Raji (cell line): ENCODE data around the gene MEF2B.

ENCODE experiments used
- POLR2A ChIP-seq: IDR thresholded peaks from 2 replicates; pipeline ENCODE4 v1.6.1; 2011; ENCODE audit warnings: low read depth, low read length, control low read depth; ENCODE audit not compliant: insufficient read depth

MEF2B gene

DNA sequence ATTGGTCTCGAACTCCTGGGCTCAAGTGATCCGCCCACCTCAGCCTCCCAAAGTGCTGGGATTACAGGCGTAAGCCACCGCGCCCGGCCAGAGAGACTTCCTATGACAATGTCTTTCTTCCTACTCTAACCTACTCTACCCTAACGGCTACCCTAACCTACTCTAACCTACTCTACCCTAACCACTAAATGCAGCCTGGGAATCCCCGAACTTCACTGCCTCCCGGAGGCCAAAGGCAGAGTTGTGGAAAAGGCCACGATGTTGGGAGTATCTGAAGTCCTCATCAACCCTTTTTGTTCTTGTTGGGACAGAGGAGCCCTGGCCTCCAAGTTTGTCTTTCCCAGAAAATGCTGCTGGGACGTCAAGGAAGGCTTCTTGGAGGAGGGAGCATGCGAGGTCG lies 34.1 kb upstream of the MEF2B start:
- no peak for TF ChIP-seq POLR2A

DNA sequence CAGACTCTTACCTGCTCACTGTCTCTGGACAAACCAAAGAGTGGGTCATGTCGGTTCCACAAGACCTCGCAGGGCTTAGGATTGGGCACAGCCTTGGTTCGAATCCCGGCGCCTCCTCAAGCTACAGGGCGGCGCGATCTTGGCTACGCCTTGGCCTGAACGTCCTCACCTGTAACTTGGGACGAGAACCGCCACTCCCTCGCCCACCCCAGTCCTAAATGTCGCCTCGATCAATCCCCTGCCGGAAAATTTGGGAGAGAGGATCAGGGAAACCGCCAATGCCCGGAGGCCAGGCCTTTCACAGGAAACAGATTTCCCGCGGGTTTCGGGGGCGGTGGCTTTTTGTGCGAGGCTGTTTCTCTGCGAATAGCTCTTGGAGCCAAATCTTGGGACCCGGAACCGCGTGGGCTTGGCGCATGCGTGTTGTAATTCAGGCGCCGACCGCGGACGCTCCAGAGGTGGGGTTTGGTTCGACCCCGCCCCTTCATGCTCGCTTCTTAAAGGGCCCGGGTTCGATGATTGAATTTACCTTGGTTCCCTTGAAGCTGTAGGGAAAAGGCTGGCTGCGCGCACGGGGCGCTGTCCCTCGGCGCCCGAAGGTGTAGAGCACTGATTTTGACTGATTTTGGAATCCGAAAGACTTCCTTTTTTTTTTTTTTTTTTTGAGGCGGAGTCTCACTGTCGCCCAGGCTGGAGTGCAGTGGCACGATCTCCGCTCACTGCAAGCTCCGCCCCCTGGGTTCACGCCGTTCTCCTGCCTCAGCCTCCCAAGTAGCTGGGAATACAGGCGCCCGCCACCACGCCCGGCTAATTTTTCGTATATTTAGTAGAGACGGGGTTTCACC lies 33.2 kb upstream of the MEF2B start, which contains the start of gene NR2C2AP:
NR2C2AP (minus strand) TSS at position 403 of the 845 bp plus-strand sequence; CDS start at position 49, 354 bp downstream.
- TF ChIP-seq POLR2A: peak; percentile 57

DNA sequence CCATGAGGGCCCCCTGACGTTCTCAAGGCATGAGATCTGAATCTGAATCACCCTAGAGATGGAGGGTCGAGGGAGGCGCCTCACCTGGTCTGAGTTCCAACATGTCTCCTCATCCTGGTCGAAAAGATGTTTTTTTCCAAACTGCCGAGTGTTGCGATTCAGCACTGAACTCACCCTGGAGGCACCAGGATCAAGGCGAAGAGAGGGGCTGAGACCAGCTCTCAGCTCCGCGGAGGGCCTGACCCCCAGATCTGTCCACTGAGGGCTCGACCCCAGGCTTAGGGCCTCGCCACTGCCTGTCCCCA lies 32.6 kb upstream of the MEF2B start:
- TF ChIP-seq POLR2A: no peak

DNA sequence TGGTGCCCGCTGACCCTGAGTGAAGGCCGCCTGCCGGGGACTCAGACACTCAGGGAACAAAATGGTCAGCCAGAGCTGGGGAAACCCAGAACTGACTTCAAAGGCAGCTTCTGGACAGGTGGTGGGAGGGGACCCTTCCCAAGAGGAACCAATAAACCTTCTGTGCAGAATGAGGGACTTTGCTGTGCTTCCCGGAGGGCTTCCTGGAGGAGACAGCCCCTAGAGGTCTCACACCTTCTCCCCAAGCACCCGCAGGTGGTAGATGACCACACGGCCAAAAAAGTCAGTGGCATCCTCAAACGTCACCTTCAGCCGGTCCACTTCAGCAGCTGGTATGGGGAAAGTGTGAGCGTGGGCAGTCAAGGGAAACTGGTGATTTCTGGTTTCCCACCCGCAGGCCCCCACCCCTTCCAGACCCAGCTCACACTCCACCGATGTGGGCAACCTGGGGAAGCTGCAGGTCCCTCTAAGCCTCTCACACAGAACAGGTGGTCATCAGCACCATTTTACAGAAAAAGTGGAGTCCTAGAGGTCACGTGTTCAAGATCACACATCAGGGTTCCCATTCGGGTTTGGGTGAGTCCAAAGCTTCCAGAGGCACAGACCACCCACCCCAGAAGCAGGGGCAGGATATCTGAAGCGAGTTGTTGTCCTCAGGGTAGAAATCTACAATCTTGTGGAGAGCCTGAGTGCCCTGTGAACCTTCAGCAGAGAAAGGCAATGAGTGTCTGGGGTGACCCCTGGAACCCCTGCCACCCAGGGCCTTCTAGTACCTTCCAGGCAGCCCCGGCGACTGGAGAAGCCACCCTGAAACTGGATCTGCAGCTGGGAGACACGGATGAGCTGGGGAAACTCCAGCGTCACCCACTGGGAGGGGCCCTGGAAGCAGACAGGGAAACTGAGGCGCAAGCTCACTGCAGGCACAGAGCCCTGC lies 31.9 kb upstream of the MEF2B start:
- no peak for TF ChIP-seq POLR2A

DNA sequence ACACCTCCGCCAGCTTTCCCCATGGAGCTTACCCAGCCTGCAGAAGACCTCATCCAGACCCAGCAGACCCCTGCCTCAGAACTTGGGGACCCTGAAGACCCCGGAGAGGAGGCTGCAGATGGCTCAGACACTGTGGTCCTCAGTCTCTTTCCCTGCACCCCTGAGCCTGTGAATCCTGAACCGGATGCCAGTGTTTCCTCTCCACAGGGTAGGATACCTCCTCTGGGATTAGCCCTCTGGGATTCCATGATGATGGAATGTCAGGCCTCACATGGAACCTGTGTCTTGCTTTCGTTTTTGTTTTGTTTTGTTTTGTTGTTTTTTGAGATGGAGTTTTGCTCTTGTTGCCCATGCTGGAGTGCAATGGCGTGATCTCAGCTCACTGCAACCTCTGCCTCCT lies 23.9 kb upstream of the MEF2B start:
- TF ChIP-seq POLR2A: no peak

DNA sequence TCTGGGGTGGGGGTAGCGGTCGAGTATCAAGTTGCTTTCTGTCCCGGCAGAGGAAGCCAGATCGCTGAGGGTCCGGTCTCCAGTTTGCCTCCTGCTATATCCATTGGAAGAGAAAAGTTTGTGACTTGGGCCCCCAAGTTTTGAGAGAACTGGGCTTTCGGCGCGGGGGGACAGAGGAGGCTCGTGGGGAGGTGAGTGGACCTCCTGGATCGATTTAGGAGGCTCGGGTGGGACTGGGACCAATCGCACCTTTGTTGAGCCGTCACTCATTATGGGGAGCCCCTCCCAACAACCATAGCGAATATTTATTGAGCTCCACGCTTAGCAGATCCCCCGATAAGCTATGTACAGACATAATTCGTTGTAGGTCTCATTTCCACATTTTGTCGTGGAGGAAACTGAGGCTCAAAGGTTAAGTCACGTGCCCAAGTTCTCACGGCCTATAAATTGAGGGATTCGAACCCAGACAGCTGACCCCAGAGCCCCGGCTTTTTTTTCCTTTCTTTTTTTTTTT lies 22.9 kb upstream of the MEF2B start:
- peak; percentile 66 for TF ChIP-seq POLR2A

DNA sequence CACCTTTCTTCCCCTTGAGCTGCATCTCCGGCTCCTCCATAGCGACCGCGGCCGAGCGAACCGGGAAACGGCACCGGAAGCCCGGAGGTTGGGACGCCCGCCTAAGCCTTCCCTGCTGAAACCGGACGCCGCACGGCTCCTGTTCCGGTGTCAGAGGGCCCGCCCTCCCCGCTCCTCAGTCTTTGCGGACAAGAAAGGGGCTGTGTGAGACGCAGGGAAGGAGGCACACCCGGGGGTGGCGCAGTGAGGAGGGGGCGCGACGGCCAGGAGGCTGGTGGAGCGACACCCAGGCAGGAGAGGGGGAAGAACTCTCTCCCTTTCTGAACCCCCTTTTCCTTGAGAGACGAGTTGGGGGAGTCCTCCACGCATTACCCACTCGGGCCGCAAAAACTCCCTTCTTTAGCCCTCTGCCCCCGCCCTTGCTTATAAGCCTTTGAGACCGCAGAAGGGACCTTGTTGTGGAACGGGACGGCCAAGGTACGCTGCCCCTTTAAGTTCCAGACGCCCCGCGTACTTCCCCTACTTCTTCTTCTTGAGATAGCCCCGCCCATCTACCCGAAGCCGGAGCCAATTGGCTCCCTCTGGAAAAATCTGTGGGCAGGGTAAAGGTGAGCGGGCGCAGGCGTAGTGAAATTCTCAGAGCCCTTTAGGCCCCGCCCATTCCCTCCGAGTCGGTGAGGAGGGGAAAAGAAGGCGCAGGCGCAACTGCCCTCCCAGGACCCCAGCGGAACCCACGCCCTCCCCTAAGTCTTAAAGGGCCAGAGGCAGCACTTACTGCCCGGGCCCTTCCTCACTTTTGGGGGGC lies 22.2 kb upstream of the MEF2B start, which contains the start of the genes BORCS8 and RFXANK:
BORCS8 (minus strand) TSS at position 75 of the 805 bp plus-strand sequence; CDS start at position 40, 35 bp downstream.
RFXANK (plus strand) TSS at position 181 of the 805 bp plus-strand sequence. CDS start 1,689 bp downstream, outside the sequence.
- peak; percentile 80 for TF ChIP-seq POLR2A

DNA sequence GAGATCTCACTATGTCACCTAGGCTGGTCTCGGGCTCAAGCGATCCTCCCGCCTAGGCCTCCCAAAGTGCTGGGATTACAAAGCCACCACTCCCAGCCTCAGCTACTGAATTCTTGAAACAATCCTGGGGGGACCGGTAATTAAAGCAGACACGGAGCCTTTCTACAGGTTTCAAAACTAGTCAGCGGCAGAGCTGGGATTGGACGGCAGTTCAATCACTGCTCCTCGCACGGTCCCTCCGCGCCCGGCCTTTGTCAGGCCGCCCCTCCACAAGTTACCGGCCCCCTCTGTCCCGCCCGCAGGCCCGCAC lies 21.7 kb upstream of the MEF2B start:
- no peak for TF ChIP-seq POLR2A

DNA sequence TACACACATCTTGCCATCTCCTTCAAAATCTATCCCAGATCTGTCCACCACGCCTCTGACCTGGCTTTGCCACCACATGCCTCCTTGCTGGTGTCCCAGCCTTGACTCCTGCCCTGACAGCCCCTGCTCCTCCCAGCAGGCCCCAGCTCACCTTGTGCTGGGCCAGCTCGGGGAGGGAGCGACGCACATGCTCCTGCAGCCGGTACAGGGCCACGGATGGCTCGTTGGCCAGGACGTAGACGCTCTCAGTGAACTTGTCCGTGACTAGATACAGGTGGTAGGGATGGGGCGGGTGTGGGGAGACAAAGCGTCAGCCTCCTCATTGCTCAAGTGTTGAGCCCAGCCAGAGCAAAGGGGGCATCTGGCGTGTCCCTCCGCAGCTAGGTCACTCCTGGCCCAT lies 16.7 kb upstream of the MEF2B start:
- no peak for TF ChIP-seq POLR2A

DNA sequence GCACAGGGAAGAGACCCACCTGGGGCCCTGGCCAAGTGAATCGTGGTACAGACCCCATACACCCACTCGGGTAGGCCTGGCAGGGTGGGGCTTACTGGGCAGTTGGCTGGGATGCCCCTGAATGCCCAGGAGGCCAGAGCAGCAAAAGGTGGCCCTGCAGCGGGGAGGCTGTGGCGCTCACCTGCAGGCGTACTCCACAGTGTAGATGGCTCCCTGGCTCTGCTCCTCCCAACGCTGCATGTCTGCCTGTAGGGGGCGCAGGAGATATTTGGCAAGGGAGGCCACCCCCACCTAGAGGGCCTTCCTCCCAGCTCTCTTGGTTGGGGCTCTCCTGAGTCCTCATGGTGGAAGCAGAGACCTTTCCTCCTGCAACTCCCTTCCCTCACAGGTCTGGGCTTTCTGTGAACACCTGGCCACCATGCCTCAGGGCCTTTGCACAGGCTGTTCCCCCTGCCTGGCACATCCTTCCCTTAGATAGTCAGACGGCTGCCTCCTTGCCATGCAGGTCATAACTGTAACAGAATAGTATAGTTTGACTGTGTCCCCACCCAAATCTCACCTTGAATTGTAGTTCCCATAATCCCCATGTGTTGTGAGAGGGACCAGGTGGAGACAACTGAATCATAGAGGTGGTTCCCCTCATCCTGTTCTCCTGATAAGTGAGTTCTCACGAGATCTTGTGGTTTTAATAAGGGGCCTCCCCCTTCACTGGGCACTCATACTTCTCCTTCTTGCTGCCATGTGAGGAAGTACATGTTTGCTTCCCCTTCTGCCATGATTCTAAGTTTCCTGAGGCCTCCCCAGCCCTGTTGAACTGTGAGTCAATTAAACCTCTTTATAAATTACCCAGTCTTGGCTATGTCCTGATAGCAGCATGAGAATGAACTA lies 16.0 kb upstream of the MEF2B start:
- no peak for TF ChIP-seq POLR2A

DNA sequence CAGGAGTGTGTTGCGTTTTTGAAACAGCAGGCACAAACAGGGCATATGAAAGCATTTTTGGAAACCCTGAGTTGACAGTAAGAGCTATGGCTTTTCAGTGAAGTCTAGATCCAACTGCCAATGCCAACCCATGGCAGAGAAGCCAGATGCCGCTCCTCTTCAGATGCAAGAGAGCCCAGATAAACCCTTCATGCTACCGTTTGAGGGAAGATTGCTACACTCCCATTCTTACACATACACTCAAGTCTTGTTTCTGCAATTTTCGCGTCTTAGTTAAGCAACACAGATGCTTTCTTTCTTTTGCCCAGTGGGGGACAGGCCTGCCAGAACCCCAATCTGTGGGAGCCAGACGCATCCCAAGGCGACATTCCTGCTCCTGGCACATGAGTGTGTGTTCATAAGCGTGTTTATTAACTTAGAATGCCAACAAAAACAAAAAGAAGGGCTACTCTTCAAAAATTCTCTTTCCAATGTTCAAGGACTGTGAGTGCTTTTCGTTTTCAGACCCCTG lies 11.5 kb upstream of the MEF2B start:
- no peak for TF ChIP-seq POLR2A

DNA sequence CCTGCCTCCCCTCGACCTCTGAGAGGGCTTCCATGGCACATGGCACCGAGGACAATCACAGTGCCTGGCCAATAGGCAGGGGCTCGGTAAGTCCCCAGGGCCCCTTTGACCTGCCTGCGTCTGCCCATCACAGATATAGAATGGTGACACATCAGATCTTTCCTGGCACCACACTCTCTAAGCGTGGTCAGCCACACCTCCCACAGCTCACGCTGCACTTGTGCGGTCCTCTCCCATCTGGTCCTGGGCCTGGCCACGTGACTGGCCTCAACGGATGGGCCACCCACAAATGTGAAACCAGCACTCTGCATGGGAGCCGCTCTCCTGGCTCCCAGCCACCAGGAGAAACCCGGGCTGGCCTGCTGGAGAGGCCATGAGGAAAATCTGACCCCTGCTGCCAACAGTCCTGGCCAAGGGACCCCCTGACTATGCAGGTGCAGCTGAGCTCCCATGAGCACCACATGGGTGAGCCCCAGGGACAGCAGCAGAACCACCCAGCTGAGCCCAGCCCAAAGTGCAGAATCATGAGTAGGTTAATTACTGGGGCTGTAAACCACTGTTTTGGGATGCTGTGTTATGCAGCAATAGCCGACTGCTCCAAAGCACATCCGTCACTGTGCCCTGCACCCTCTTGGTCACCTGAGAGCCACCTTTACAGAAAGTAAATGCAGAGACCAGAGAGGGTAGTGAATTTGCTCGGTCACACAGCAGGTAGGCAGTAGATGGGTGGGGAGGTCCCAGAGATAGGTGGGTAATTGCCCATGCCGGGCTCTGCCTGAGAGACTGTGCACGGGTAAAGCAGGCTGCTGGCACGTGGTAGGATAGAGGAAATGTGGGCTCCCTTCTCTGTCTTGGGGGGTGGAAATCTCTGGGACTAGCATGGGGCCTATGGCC lies 9.7 kb upstream of the MEF2B start:
- no peak for TF ChIP-seq POLR2A

DNA sequence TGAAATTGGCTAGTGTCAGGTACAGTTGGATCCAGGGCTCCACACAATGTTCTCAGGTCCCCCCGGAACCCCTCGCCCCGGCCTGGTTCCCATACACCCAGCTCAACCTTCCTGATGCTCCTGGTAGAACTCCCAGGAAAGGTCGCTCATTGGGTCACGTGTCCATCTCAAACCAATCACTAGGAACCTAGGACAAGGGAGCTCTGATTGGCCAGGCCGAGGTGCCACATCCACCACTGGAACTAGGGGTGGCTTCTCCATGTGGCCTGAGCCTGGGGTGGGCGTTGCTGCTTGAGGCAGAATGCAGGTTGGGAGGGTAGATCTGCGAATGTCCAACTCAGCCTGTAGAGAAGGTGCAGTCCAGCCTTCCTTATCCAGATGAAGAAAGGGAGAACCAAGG lies 6.9 kb upstream of the MEF2B start:
- TF ChIP-seq POLR2A: no peak
